Suprapubic skin (tissue), 3 donors: ENCODE measurements around the gene PPIP5K1.

ENCODE experiments used
- CTCF ChIP-seq, 2 donors: fragments of 200-600 bp in 1 of 2; fragments of 450-650 bp in 1 of 2; sonication (generic) in 1 of 2; IDR thresholded peaks; one replicate each; pipeline ENCODE4 v1.5.1; 2016 to 2019; ENCODE audit warnings: antibody characterized with exemption in 2 of 2, mild to moderate bottlenecking in 1 of 2, moderate library complexity in 1 of 2
- POLR2A ChIP-seq, 2 donors: fragments of 450-650 bp; IDR thresholded peaks; one replicate each; pipeline ENCODE4 v1.6.1; 2017; ENCODE audit warnings: antibody characterized with exemption in 2 of 2, mild to moderate bottlenecking in 2 of 2, moderate library complexity in 2 of 2

GRCh38 chr15:43508421-43508820, 81.6 kb downstream of the PPIP5K1 start:
- no peak for TF ChIP-seq CTCF (IDR thresholded peaks at IDR 0.05)
- no peak for TF ChIP-seq POLR2A (IDR thresholded peaks at IDR 0.05)
